CD4-positive, alpha-beta T cell treated with Interleukin-21 for 1 hour (primary cell): ENCODE results near the gene HMG20B.

Experiments used
- DNase-seq: peaks from one replicate; pipeline ENCODE4 v3.0.0-alpha.2; 2020

The HMG20B gene

GRCh38 chr19:3608079-3608641, 35.4 kb downstream of the HMG20B start:
- no peak for DNase-seq

DNA sequence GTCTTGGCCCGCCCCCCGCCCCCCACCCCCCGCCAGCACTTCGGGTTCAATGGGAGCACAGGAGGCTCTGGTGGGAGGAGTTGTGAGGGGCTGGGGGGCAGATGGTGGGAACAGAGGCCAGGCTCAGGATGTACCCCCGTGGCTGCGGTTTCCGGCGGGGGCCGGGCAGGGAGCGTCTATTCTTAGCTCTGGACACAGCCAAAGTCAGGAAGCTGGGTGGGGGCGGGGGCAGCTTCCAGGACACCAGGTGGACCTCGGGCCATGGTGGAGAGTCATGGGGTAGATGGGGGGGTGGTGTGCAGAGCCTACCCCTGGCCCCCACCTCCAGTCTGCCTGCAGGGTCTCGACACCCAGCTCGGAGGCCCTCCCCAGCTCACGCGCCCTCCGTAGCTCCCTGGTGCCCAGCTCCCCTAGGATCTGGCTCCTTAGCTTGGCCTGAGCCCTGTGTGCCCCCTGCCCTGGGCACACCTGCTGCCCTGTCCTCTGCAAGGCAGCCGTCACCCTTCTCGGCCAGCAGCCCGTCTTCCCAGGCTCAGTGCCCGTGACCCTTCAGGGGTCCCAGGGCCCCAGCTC, 36.1 kb downstream of the HMG20B start:
- DNase-seq: no peak

DNA sequence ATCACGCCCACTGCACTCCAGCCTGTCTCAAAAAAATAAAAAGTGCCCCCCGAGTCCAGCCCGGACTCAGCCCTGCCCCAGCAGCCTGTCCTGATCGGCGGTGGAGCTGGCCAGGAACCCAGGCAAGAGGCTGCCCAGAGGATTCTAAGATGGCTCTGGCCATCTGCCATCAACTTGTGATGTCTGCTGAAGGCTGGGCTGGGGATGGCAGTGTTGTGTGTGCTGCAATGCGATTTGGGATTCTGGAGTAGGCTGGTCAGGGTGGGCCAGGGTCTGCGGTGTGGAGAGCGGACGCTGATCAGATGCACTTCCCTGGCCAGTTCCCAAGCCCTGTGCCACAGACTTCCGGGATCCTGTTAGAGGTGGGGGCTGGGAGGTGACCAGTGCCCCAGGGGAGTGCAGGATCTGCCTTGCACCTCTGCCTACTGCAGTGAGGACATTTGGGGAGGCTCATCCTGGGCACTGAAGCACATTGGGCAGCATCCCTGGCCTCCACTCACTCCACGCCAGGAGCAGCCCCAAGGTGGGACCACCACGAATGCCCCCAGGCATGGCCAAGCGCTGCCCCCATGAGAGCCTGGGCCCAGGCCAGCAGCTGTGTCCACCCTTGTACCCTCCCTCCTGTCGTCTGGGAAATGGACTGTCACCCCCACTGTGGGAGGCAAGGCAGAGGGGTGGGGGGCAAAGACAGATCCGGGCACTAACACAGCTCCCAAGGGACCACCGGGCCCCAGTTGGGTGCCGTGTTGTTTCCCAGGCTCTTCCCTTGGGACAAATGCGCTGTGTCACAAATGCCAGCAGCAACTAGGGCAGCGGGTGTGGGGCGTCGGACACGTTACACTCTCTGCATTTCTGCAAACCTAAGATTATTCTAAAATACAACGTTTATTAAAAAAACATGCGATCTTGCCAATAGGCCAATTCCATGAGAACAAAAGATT, 37.3 kb downstream of the HMG20B start:
- no peak for DNase-seq

DNA sequence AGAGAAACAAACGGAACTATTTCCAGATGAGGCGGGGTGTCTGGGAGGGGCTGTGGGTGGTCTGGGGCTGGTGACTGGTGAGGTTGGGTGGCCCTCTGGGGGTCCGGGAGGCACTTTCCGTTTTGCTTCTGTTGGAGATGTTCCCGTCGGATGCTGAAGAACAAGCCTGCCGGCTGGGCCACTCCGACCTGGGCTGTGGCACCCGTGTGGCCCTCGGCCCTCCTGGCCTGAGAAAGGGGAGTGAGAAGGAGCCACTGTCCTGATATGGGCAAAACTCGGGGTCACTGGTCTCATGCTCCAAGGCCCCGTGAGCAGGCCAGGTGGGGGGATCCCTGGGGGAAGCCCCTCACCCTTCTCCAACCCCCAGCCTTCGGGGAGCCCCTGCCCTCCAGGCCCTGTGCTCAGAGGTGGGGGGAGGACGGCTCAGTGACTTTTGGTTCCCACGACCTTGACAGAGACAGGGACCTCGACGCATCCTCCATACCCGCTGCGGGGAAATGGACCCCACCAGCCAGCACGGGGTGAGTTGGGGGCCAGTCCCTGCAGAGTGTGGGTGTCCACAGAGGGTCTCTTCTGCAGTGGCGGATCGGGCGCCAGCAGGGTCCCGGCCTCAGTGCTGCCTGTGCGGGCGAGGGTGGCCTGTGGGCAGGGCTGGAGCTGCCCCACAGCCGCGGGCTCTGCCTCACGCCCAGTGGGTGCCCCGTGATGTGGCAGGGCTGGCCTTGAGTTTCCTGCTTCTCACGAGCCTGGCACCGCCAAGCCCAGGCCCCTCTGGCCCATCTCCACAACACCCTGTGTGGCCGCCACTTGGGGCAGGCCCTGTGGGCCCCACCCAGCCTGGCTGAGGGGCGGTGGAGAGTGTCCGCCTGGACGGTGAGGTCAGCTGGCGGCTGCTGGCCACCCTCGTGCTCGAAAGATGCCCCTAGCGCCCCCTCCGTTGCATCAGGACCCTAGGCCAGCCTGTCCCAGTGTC, 38.3 kb downstream of the HMG20B start:
- DNase-seq: no peak

DNA sequence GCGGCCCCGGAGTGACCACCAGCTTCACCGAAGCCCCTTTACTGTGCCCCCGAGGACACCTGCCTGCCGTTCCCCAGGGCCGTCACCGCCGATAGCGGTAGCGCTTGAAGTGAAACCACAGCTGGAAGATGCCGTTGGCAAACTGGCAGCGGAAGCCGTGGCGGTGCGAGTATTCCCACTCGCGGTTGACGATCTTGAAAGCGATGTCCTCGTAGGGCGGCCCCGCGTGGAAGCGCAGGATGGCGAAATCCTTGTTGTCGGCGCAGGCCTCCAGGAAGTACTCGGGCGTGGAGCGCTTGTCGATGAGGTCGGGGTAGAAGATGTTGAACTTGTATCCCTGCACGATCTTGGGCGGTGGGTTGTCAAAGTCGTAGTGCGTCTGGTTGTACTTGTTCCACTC, 39.1 kb downstream of the HMG20B start:
- no peak for DNase-seq

- DNase-seq: no peak
Measured at GRCh38 chr19:3612330-3612729, 39.6 kb downstream of the HMG20B start.

DNA sequence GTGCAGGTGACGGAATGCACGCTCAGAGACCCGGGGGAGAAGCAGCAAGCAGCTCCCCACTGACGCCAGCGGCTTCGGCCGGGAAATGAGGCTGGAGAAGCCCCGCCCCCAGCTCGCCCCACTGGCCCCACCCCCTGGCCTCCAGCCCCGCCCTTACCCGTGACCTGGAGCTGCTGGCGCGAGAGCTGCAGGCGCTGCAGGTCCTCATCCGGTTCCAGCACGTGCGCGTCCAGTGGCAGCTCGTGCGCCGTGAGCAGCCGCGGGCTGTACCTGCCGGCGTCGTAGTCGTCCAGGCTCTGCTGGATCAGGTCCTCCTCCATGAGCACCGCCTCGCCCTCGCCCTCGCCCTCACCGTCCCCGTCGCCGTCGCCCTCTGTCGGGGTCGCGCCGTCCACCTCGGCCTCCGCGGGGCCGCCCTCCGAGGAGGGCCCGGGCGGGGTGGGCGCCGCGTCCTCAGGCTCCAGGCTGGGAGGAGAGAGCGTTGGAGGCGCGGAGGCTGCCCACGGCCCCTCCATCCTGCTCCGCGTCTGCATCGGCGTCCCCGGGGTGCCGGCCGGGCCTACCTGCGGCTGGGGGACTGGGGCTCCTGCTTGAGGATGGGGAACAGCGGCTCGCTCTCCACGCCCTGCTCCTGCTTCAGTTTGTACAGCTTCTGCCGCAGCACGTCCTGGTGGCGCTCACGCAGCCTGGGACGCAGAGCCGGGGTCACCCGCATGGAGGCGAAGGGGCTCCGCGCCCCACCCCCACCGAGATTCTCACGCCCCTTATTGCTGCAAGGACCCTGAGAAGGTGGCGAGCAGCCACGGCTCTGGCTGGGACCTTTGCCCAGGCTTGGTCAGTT, 40.4 kb downstream of the HMG20B start:
- no peak for DNase-seq

DNA sequence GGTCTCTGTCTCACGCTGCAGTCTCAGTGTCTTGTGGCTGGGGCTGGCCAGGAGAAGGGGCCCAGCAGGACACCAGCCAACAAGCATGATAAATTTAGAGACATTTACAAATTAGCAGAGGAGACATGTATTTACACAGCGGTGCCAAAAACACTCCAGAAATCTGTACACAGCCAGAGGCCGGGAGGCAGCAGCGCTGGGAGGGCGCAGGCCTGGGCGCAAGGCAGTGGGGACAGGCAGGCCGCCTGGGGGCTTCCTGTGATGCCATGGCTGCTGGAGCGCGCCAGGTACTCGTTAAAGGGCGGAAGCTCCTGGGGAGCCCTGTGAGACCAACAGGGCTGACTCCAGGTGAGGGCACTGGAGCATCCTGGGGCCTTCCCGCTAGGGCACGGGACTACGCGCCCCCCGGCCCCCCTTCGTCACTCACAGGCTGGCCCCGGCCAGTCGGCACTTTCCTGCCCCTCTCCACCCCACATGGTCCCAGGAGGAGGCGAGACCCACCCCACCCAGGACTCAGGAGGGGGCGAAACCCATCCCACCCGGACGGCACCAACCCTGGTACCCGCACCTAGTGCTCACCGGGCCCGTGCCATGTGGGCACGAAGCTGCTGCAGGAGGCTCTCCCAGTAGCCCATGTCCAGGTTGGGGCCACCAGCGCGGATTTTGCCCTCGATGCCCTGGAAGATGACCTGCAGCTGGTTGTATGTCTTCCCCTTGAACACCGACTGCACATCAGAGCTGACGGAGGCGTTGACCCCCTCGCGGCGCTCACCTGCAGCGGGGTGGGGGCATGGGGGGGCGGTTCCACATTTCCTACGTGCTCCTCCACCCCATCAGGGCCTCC, 41.3 kb downstream of the HMG20B start:
- no peak for DNase-seq

DNA sequence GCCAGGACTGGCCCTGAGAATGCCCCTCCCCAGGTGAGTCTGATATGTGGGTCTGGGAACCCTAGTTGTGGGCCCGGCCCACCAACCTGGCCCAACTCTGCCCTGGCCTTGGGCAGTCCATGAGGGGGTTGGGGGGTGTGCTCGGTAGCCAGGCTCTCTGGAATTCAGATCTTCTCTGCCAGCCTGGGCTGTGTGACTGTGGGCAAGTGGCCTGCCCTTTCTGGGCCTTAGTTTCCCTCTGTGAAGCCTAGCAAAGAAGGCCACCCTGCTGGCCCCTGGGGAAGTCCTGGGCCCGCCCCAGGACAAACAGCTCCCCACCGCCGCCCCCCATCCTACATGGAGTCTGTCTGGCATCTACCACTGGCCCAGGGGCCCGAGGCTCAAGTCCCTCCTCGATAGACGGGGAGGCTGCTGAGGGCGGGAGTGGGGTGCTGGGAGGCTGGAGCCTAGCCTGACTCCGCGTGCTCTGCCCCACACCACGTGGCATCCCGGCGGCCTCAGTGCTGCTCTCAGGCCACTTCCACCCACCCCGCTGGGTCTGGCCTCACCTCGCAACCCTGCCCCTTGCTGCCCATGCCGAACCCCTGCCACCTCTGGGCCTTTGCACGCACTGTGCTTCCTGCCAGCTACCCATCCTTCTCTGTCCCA, 42.2 kb downstream of the HMG20B start:
- DNase-seq: no peak

DNA sequence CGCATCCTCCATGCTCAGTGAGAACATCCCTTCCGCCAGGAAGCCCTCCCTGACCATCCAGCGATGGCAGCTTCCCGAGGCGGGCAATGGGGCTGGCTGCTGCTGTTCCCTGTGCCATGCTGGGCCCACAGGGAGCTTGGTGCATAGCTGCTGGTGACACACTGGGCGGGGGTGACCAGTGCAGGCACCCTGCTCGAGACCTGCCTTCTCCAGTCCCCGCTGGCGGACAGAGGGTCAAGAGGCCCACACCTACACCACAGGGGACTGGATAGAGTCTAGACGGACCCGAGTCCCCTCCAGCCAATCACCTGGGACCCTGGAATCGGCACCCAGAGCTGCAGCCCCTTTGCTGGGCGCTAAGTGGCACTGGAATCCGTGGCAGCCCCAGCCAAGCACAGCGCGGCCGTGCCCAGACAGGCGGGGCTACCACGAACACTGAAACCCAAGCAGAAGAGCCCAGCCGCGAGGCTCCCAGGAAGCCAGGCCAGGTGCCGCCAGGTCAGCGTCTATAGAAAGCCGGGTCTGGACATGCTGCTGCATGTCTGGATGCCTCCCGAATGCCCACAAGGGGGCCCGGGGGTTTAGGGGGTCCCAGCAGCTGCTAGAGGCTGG, 42.9 kb downstream of the HMG20B start:
- no peak for DNase-seq

DNA sequence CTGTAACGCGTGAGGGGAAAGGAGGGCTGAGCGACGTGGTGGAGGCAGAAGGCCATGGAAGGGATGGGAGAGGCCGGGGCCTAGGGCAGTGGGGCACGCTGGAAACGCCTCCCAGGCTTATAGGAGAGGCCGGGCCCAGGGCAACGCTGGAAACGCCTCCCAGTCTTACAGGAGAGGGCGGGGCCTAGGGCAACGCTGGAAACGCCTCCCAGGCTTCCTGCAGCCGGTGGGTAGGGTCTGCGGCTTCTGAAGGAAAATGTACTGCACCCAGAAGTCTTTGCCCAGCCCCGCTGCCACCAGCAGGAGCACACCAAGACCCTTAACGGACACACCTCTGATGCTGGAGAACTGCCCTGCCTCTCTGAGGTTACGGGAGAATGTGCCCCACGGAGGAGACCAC, 44.7 kb downstream of the HMG20B start:
- no peak for DNase-seq

GRCh38 chr19:3618144-3618810, 45.5 kb downstream of the HMG20B start:
- peak; percentile 46 for DNase-seq

- no peak for DNase-seq
Measured at GRCh38 chr19:3618811-3619630, 46.3 kb downstream of the HMG20B start.

DNA sequence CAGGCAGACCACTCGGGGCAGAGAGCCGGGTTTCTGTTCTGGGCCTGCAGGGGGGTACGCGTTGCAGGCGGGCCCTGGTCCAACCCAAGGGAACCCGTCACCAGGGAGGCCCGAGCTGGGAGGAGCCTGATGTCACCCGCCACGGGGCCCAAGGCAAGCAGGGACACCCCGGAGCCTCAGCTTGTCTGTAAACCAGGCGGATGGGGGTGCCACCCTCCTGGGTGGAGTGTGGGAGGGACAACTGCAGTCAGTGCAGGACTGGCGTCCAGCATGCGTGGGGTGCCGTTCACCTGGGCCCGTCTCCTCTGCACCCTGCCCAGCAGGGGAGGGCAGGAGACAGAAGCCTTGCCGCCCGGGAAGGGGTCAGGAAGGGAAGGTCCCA, 46.9 kb downstream of the HMG20B start:
- no peak for DNase-seq

GRCh38 chr19:3620145-3620816, 47.5 kb downstream of the HMG20B start:
- no peak for DNase-seq

GRCh38 chr19:3620817-3621547, 48.2 kb downstream of the HMG20B start:
- no peak for DNase-seq

GRCh38 chr19:3621689-3622088, 48.9 kb downstream of the HMG20B start:
- no peak for DNase-seq
